NCI-H510A treated with DMSO at 0.1 percent for 48 hours (cell line): ENCODE results near the gene ERICH6B.
A peak's percentile ranks its signal among the peaks of the same experiment; 100 is the strongest.
"Not testable (repeated sequence)": the region's sequence is repeated elsewhere in the genome, so short reads cannot be mapped to it uniquely, and the experiment has no call there.

Experiments used
- DNase-seq: peaks from one replicate; lab custom pipeline; 2025; lab: John Stamatoyannopoulos, UW

ERICH6B gene

GRCh38 chr13:45615501-45616101 is at the start of gene ERICH6B:
TSS of gene ERICH6B (minus strand) at chr13:45615739. CDS start at chr13:45597005, 18,734 bp downstream.
- DNase-seq, result peak; percentile 13

- DNase-seq, result not testable (repeated sequence)
Observed at GRCh38 chr13:45662903-45663302, 47.4 kb upstream of the ERICH6B start.

GRCh38 chr13:45662162-45662561 is 46.6 kb upstream of the ERICH6B start:
- no peak for DNase-seq

GRCh38 chr13:45660458-45660857 is 44.9 kb upstream of the ERICH6B start:
- not testable (repeated sequence) for DNase-seq

GRCh38 chr13:45659536-45659935 is 44.0 kb upstream of the ERICH6B start:
- DNase-seq, result no peak

GRCh38 chr13:45658586-45659235 is 43.2 kb upstream of the ERICH6B start:
- DNase-seq, result no peak

- DNase-seq, result no peak
Observed at GRCh38 chr13:45654633-45655349, 39.3 kb upstream of the ERICH6B start.

GRCh38 chr13:45645263-45645662 is 29.7 kb upstream of the ERICH6B start:
- not testable (repeated sequence) for DNase-seq

GRCh38 chr13:45642159-45642558 is 26.6 kb upstream of the ERICH6B start:
- not testable (repeated sequence) for DNase-seq

GRCh38 chr13:45635291-45635690 is 19.8 kb upstream of the ERICH6B start:
- not testable (repeated sequence) for DNase-seq

- DNase-seq, result no peak
Observed at GRCh38 chr13:45630791-45631190, 15.3 kb upstream of the ERICH6B start.

- DNase-seq, result no peak
Observed at GRCh38 chr13:45629940-45630339, 14.4 kb upstream of the ERICH6B start.

GRCh38 chr13:45628094-45628493 is 12.6 kb upstream of the ERICH6B start:
- no peak for DNase-seq

GRCh38 chr13:45627656-45628055 is 12.1 kb upstream of the ERICH6B start:
- no peak for DNase-seq

GRCh38 chr13:45626731-45627374 is 11.3 kb upstream of the ERICH6B start:
- no peak for DNase-seq

GRCh38 chr13:45623516-45624090 is 8.1 kb upstream of the ERICH6B start:
- peak; percentile 0 for DNase-seq

GRCh38 chr13:45621950-45622349 is 6.4 kb upstream of the ERICH6B start:
- DNase-seq, result no peak

- no peak for DNase-seq
Observed at GRCh38 chr13:45607931-45608330, 7.6 kb downstream of the ERICH6B start.

GRCh38 chr13:45604892-45605291 is 10.6 kb downstream of the ERICH6B start:
- DNase-seq, result no peak

- no peak for DNase-seq
Observed at GRCh38 chr13:45603338-45603737, 12.2 kb downstream of the ERICH6B start.

GRCh38 chr13:45602183-45603170 is 13.1 kb downstream of the ERICH6B start:
- no peak for DNase-seq
